IMR-90 (cell line): ENCODE results near the gene LDAH. TPM values are rescaled to one million over a fixed set of nuclear protein-coding genes. Genes with fewer than 3 reads are reported as not detected.
A peak's percentile ranks its signal among the peaks of the same experiment; 100 is the strongest.
"Not testable (repeated sequence)": the region's sequence is repeated elsewhere in the genome, so short reads cannot be mapped to it uniquely, and the experiment has no call there.

Source experiments
- ATAC-seq: fragments of 200-7000 bp; cut with Tn5 transposase; 2 replicates; pipeline ENCODE4 v1.9.1; 2020; ENCODE audit warnings: low read depth, mild to moderate bottlenecking, moderate library complexity
- BruUV-seq: library from RNA; stranded (reverse); fragments of 400-500 nt; replicated peaks from 2 replicates; lab custom pipeline; 2021; lab: Mats Ljungman, UMichigan
- CTCF ChIA-PET: fragments of 300-600 bp; formaldehyde crosslinking; extraction: SDS; loops from one replicate; lab custom pipeline; 2021; ENCODE audit warnings: antibody characterized with exemption; lab: Yijun Ruan, JAX
- POLR2A ChIA-PET: fragments of 300-600 bp; sonication (Branson Sonifier 250); formaldehyde crosslinking; loops from one replicate; lab custom pipeline; 2022; ENCODE audit warnings: antibody characterized with exemption; ENCODE audit not compliant: unreplicated experiment; lab: Charles Lee
- DNase-seq: peaks from one replicate; pipeline ENCODE4 v3.0.0; 2013
- H2AFZ ChIP-seq: replicated peaks from 2 replicates; pipeline ENCODE3; 2013; ENCODE audit warnings: low read length, mild to moderate bottlenecking; ENCODE audit not compliant: poor library complexity
- H2AK5ac ChIP-seq: 2 replicates; pipeline ENCODE4 v1.6.1; 2013; ENCODE audit warnings: low read depth, low read length, inconsistent platforms
- H2AK9ac ChIP-seq: replicated peaks from 2 replicates; pipeline ENCODE3; 2013; ENCODE audit warnings: mild to moderate bottlenecking, low read depth, low read length, moderate library complexity; ENCODE audit not compliant: poor library complexity
- H2BK120ac ChIP-seq: 2 replicates; pipeline ENCODE4 v1.6.1; 2013; ENCODE audit warnings: low read depth, low read length, inconsistent platforms
- H2BK15ac ChIP-seq: 3 replicates; pipeline ENCODE4 v1.6.1; 2013; ENCODE audit warnings: low read depth, low read length, inconsistent platforms
- H2BK20ac ChIP-seq: 2 replicates; pipeline ENCODE4 v1.6.1; 2013; ENCODE audit warnings: low read depth, mild to moderate bottlenecking, inconsistent platforms, low read length, moderate library complexity
- H2BK5ac ChIP-seq: 2 replicates; pipeline ENCODE4 v1.6.1; 2013; ENCODE audit warnings: mild to moderate bottlenecking, low read depth, low read length, inconsistent platforms; ENCODE audit not compliant: poor library complexity, severe bottlenecking
- H3K14ac ChIP-seq: replicated peaks from 2 replicates; pipeline ENCODE4 v1.6.1; 2013; ENCODE audit warnings: low read depth, low read length, inconsistent platforms
- H3K18ac ChIP-seq: 2 replicates; pipeline ENCODE4 v1.6.1; 2013; ENCODE audit warnings: low read depth, low read length, control low read depth
- H3K23ac ChIP-seq: 2 replicates; pipeline ENCODE4 v1.6.1; 2013; ENCODE audit warnings: low read depth, low read length, inconsistent platforms
- H3K27ac ChIP-seq: 2 replicates; pipeline ENCODE4 v1.5.1; 2013; ENCODE audit warnings: mild to moderate bottlenecking, control low read depth, low read length; ENCODE audit not compliant: insufficient read depth
- H3K27me3 ChIP-seq: 2 replicates; pipeline ENCODE4 v1.6.1; 2013; ENCODE audit warnings: low read length; ENCODE audit not compliant: control insufficient read depth, insufficient read depth
- H3K36me3 ChIP-seq: 2 replicates; pipeline ENCODE4 v1.6.1; 2013; ENCODE audit warnings: low read length, mixed read lengths; ENCODE audit not compliant: control insufficient read depth, insufficient read depth
- H3K4ac ChIP-seq: 2 replicates; pipeline ENCODE4 v1.6.1; 2013; ENCODE audit warnings: low read depth, low read length, inconsistent platforms
- H3K4me1 ChIP-seq: 2 replicates; pipeline ENCODE4 v1.6.1; 2013; ENCODE audit warnings: low read length, mixed read lengths; ENCODE audit not compliant: control insufficient read depth, insufficient read depth
- H3K4me2 ChIP-seq: 2 replicates; pipeline ENCODE4 v1.6.1; 2013; ENCODE audit warnings: low read depth, mild to moderate bottlenecking, control low read depth, low read length, moderate library complexity
- H3K4me3 ChIP-seq: 2 replicates; pipeline ENCODE4 v1.5.1; 2013; ENCODE audit warnings: low read depth, mild to moderate bottlenecking, control low read depth, low read length, moderate library complexity; ENCODE audit not compliant: insufficient read depth
- H3K56ac ChIP-seq: 2 replicates; pipeline ENCODE4 v1.6.1; 2013; ENCODE audit warnings: low read length, inconsistent platforms; ENCODE audit not compliant: insufficient read depth; ENCODE audit errors: extremely low read depth
- H3K79me1 ChIP-seq, 2 experiments: 2 replicates each; pipeline ENCODE4 v1.6.1; 2013; ENCODE audit warnings: low read length in 2 of 2, inconsistent platforms in 1 of 2, low read depth in 1 of 2
- H3K9ac ChIP-seq: 2 replicates; pipeline ENCODE4 v1.6.1; 2013; ENCODE audit warnings: low read depth, low read length, control low read depth
- H3K9me1 ChIP-seq: 2 replicates; pipeline ENCODE4 v1.6.1; 2013; ENCODE audit warnings: low read length, inconsistent platforms; ENCODE audit not compliant: insufficient read depth
- H3K9me3 ChIP-seq: 2 replicates; pipeline ENCODE4 v1.6.1; 2013; ENCODE audit warnings: low read length; ENCODE audit not compliant: control insufficient read depth, insufficient read depth
- H4K20me1 ChIP-seq: 2 replicates; pipeline ENCODE4 v1.6.1; 2013; ENCODE audit warnings: low read length, inconsistent platforms; ENCODE audit not compliant: insufficient read depth
- H4K5ac ChIP-seq: 2 replicates; pipeline ENCODE4 v1.6.1; 2013; ENCODE audit warnings: mild to moderate bottlenecking, low read depth, low read length, control low read depth
- H4K8ac ChIP-seq, 2 experiments: 2 replicates each; pipeline ENCODE4 v1.6.1; 2013; ENCODE audit warnings: low read depth in 2 of 2, low read length in 2 of 2, control low read depth in 1 of 2, inconsistent platforms in 1 of 2
- H4K91ac ChIP-seq: 2 replicates; pipeline ENCODE4 v1.6.1; 2013; ENCODE audit warnings: low read depth, low read length, inconsistent platforms; ENCODE audit not compliant: insufficient read depth
- CEBPB ChIP-seq: IDR thresholded peaks from 2 replicates; pipeline ENCODE4 v1.6.1; 2012; ENCODE audit warnings: low read depth, low read length, improper control_type of control experiment
- CHD1 ChIP-seq: IDR thresholded peaks from 2 replicates; pipeline ENCODE4 v1.6.1; 2012; ENCODE audit warnings: low read depth, low read length, improper control_type of control experiment
- FOS ChIP-seq: fragments of 150-350 bp; IDR thresholded peaks from 2 replicates; pipeline ENCODE4 v1.6.1; 2016; ENCODE audit warnings: low read depth, low read length
- MAFK ChIP-seq: IDR thresholded peaks from 2 replicates; pipeline ENCODE4 v1.6.1; 2012; ENCODE audit warnings: low read depth, low read length, improper control_type of control experiment
- MXI1 ChIP-seq: IDR thresholded peaks from 2 replicates; pipeline ENCODE4 v1.6.1; 2012; ENCODE audit warnings: low read depth, mild to moderate bottlenecking, low read length, moderate library complexity, borderline replicate concordance
- NFE2L2 ChIP-seq: fragments of 150-350 bp; IDR thresholded peaks from 2 replicates; pipeline ENCODE4 v1.6.1; 2016; ENCODE audit warnings: low read depth, mild to moderate bottlenecking, low read length
- WGBS, 2 experiments: methylation state at CpG; one replicate each; pipeline versions ENCODE4 v1.1.5 to v1.1.7; 2013; ENCODE audit warnings: missing lambda C conversion rate in 2 of 2; ENCODE audit not compliant: insufficient read length in 1 of 2; ENCODE audit errors: extremely low coverage in 2 of 2; 5-methylcytosine and 5-hydroxymethylcytosine counted together
- dilution Hi-C: fragments of 300-500 bp; cut with HindIII; formaldehyde crosslinking; loops from one replicate; pipeline ENCODE4 v1.14.3; 2018; ENCODE audit warnings: low sequenced_read_pairs; ENCODE audit not compliant: unreplicated experiment
- in situ Hi-C: fragments of 300-500 bp; cut with MboI; formaldehyde crosslinking; loops from 3 replicates; pipeline ENCODE4 v1.14.3; 2019; ENCODE audit warnings: low sequenced_read_pairs, inconsistent platforms, mixed read lengths
- intact Hi-C: fragments of 100-400 bp; cut with micrococcal nuclease; formaldehyde crosslinking; loops from 2 replicates; pipeline ENCODE4 v1.10.0; 2022
- polyA plus RNA-seq, 3 experiments: library from polyadenylated mRNA; depleted of rRNA; stranded (reverse); fragments of >200 nt; gene quantifications; 2 replicates each; pipeline ENCODE4 v1.2.3, GENCODE V29; 2012; ENCODE audit warnings: low replicate concordance in 1 of 3
- total RNA-seq: library from RNA; depleted of rRNA; stranded (reverse); fragments of >200 nt; gene quantifications from 2 replicates; pipeline ENCODE4 v1.2.3, GENCODE V29; 2012

The LDAH gene
- total and polyA plus RNA-seq, 2 of the 4 experiments (the other 2 are of a cell fraction) = 12.1 to 31.7 TPM

- intact Hi-C loops (no loop called here), in situ Hi-C loops (no loop called here), dilution Hi-C loops (no loop called here)
- no peaks in the 10 kb centered on the region for H3K4me1 ChIP-seq
- H3K27me3 ChIP-seq = no peaks in the 10 kb centered on the region
- peak; percentile 12 for DNase-seq
- no peaks in the 10 kb centered on the region for H3K9me1 ChIP-seq
- no peak overlapping the region for H2AFZ ChIP-seq
- H3K4me3 ChIP-seq = no peak overlapping the region
- no peak overlapping the region for H3K14ac ChIP-seq
- H2BK120ac ChIP-seq = no peak overlapping the region
- H4K5ac ChIP-seq = no peak overlapping the region
- POLR2A ChIA-PET = no interaction called here
- H3K4me2 ChIP-seq = no peak overlapping the region
- H3K4ac ChIP-seq = no peak overlapping the region
- H4K8ac ChIP-seq = no peak overlapping the region
- WGBS, 2 experiments = 100% methylated on average over 1 of the region's 1 CpG; no CpG with 5 or more reads in 1 of the 2 experiments
- TF ChIP-seq NFE2L2 (no peak), MXI1 (no peak), MAFK (no peak), CEBPB (0 out of 2 replicates have a peak, but pooled peaks have one; percentile 20), CHD1 (no peak), FOS (no peak)
- no peaks in the 10 kb centered on the region for H4K20me1 ChIP-seq
- H3K23ac ChIP-seq = no peak overlapping the region
- H2AK9ac ChIP-seq = no peak overlapping the region
- no peak; the same call in 1 of the 2 replicates for ATAC-seq
- no peak overlapping the region for H3K18ac ChIP-seq
- no peak overlapping the region for H2AK5ac ChIP-seq
- H3K9ac ChIP-seq = no peak overlapping the region
- BruUV-seq = no TSS peak
- H4K91ac ChIP-seq = no peak overlapping the region
- no peak overlapping the region for H2BK20ac ChIP-seq
- no peak overlapping the region for H2BK5ac ChIP-seq
- H3K36me3 ChIP-seq = no peaks in the 10 kb centered on the region
- H3K27ac ChIP-seq = no peak overlapping the region
- H3K56ac ChIP-seq = no peak overlapping the region
- no peak overlapping the region for H2BK15ac ChIP-seq
- peaks cover 12% of the 10 kb centered on the region in 2 experiments; a peak in 2 of 4 replicates for H3K79me1 ChIP-seq
- no peaks in the 10 kb centered on the region for H3K9me3 ChIP-seq
- CTCF ChIA-PET = no interaction called here
Observed at GRCh38 chr2:20796374-20796791, 26.5 kb downstream of the LDAH start.

- not testable (repeated sequence) for H2BK15ac ChIP-seq, BruUV-seq
Observed at GRCh38 chr2:20793944-20794343, 29.0 kb downstream of the LDAH start.

More at GRCh38 chr2:20793944-20794343, 29.0 kb downstream of the LDAH start:
- peaks cover 12 to 14% of the 10 kb centered on the region in 2 experiments; a peak in 2 of 4 replicates for H3K79me1 ChIP-seq
- dilution Hi-C loops, H2BK5ac ChIP-seq, H3K9me1 ChIP-seq, H3K4ac ChIP-seq, H3K27me3 ChIP-seq, H3K27ac ChIP-seq, H2AK9ac ChIP-seq, intact Hi-C loops, H3K4me3 ChIP-seq, H3K4me1 ChIP-seq, H3K23ac ChIP-seq, CTCF ChIA-PET, DNase-seq, in situ Hi-C loops, H2AK5ac ChIP-seq, H4K8ac ChIP-seq, H3K56ac ChIP-seq, H4K91ac ChIP-seq, H3K14ac ChIP-seq, H3K9ac ChIP-seq, H4K5ac ChIP-seq, H4K20me1 ChIP-seq, H3K18ac ChIP-seq, H3K9me3 ChIP-seq, ATAC-seq, H3K36me3 ChIP-seq, H2BK120ac ChIP-seq, H3K4me2 ChIP-seq, H2AFZ ChIP-seq, H2BK20ac ChIP-seq, POLR2A ChIA-PET: not testable (repeated sequence)
- WGBS, 2 experiments = no CpG with 5 or more reads among the region's 3 CpGs
